Gastrocnemius medialis (tissue), 4 donors: ENCODE results near the gene SRGN.

Source experiments
- CTCF ChIP-seq, 5 experiments: fragments of 450-650 bp in 3 of 5; fragments of 200-600 bp in 2 of 5; sonication (generic) in 2 of 5; IDR thresholded peaks in 4 of 5; conservative IDR thresholded peaks in 1 of 5; 1 replicate in 4 of 5; 2 replicates in 1 of 5; pipeline ENCODE4 v1.5.1; 2016 to 2019; ENCODE audit warnings: antibody characterized with exemption in 5 of 5, mild to moderate bottlenecking in 3 of 5, moderate library complexity in 3 of 5
- POLR2A ChIP-seq, 2 donors: fragments of 450-650 bp; IDR thresholded peaks; one replicate each; pipeline ENCODE4 v1.6.1; 2017; ENCODE audit warnings: antibody characterized with exemption in 2 of 2, mild to moderate bottlenecking in 2 of 2, moderate library complexity in 2 of 2

GRCh38 chr10:69107699-69108098 is 19.8 kb downstream of the SRGN start:
- TF ChIP-seq CTCF (IDR thresholded peaks at IDR 0.05 in 4 of 5, conservative IDR thresholded peaks at IDR 0.05 in 1 of 5) (no peak), POLR2A (IDR thresholded peaks at IDR 0.05) (no peak)
